Measurements from ENCODE around the gene KLHL29. TPM values are rescaled to one million over a fixed set of nuclear protein-coding genes. Genes with fewer than 3 reads are reported as not detected.

KLHL29 gene
- total and polyA plus RNA-seq, 2 experiments from 2014 or later = 1.5 to 6.5 TPM

- Histone ChIP-seq H3K4me3 (no peak overlapping the region), H3K27ac (ENCODE audit: low read depth) (no peak overlapping the region), H3K9me2 (ENCODE audit: insufficient read depth) (no peaks in the 10 kb centered on the region), H3K79me2 (replicated peaks; ENCODE audit: insufficient read depth) (no peaks in the 10 kb centered on the region), H3K4me2 (no peak overlapping the region), H3K27me3 (ENCODE audit: insufficient read depth) (no peaks in the 10 kb centered on the region), H2AFZ (no peak overlapping the region), H3F3A (replicated peaks; ENCODE audit: low read depth) (no peaks in the 10 kb centered on the region), H4K20me1 (replicated peaks; ENCODE audit: insufficient read depth) (no peaks in the 10 kb centered on the region), H3K36me3 (ENCODE audit: insufficient read depth) (no peaks in the 10 kb centered on the region), H3K4me1 (ENCODE audit: insufficient read depth) (no peaks in the 10 kb centered on the region)
- H3K9me3 Mint-ChIP-seq = no peaks in the 10 kb centered on the region
- no peak overlapping the region for H3K4me3 Mint-ChIP-seq
- no peak for DNase-seq (ENCODE audit: low spot score)
- TF ChIP-seq, protein P1, sequence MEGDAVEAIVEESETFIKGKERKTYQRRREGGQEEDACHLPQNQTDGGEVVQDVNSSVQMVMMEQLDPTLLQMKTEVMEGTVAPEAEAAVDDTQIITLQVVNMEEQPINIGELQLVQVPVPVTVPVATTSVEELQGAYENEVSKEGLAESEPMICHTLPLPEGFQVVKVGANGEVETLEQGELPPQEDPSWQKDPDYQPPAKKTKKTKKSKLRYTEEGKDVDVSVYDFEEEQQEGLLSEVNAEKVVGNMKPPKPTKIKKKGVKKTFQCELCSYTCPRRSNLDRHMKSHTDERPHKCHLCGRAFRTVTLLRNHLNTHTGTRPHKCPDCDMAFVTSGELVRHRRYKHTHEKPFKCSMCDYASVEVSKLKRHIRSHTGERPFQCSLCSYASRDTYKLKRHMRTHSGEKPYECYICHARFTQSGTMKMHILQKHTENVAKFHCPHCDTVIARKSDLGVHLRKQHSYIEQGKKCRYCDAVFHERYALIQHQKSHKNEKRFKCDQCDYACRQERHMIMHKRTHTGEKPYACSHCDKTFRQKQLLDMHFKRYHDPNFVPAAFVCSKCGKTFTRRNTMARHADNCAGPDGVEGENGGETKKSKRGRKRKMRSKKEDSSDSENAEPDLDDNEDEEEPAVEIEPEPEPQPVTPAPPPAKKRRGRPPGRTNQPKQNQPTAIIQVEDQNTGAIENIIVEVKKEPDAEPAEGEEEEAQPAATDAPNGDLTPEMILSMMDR (conservative IDR thresholded peaks at IDR 0.05; ENCODE audit: low read depth in 2 of 2) = no peak
- TF ChIP-seq NANOG (IDR thresholded peaks at IDR 0.05; ENCODE audit: borderline replicate concordance) (no peak), ZNF331 (CRISPR knock-in tag; IDR thresholded peaks at IDR 0.05; ENCODE audit: low read depth) (no peak), REST (IDR thresholded peaks at IDR 0.05; ENCODE audit: unreplicated experiment) (no peak), POLR2AphosphoS5 (IDR thresholded peaks at IDR 0.05; ENCODE audit: low read depth) (no peak), STAT1 (IDR thresholded peaks at IDR 0.05; ENCODE audit: unreplicated experiment) (no peak), EZH2 (IDR thresholded peaks at IDR 0.05; ENCODE audit: low read depth, unreplicated experiment) (no peak), JUNB (IDR thresholded peaks at IDR 0.05; ENCODE audit: unreplicated experiment) (no peak), CREB1 (CRISPR knock-in tag; IDR thresholded peaks at IDR 0.05; ENCODE audit: low read depth) (no peak), ZNF114 (CRISPR knock-in tag; IDR thresholded peaks at IDR 0.05) (no peak), ETS1 (IDR thresholded peaks at IDR 0.05) (no peak), ZNF462 (CRISPR knock-in tag; IDR thresholded peaks at IDR 0.05) (no peak), EZH2phosphoT487 (IDR thresholded peaks at IDR 0.05; ENCODE audit: unreplicated experiment) (no peak)
- peak overlapping the region; percentile 14; the same call in 1 of the 2 replicates for H3K27ac Mint-ChIP-seq
- no peaks in the 10 kb centered on the region for H3K27me3 Mint-ChIP-seq (ENCODE audit: insufficient read depth, low read depth, poor library complexity)
- peaks cover 13% of the 10 kb centered on the region for H3K4me1 Mint-ChIP-seq
- H3K36me3 Mint-ChIP-seq (ENCODE audit: low read depth) = no peaks in the 10 kb centered on the region
- ATAC-seq = no peak
Measured at GRCh38 chr2:23590241-23590869, 205.4 kb downstream of the KLHL29 start.
